K562 (cell line): ENCODE data around the gene HIP1R. TPM values are rescaled to one million over a fixed set of nuclear protein-coding genes. Genes with fewer than 3 reads are reported as not detected.

Experiments
- ATAC-seq: fragments of 200-7000 bp; cut with Tn5 transposase; 3 replicates; pipeline ENCODE4 v1.9.1; 2020; ENCODE audit warnings: moderate library complexity
- BruUV-seq: library from RNA; stranded (reverse); fragments of 400-500 nt; replicated peaks from 2 replicates; lab custom pipeline; 2021; lab: Mats Ljungman, UMichigan
- CTCF ChIA-PET: fragments of 300-600 bp; formaldehyde crosslinking; extraction: SDS; loops from one replicate; lab custom pipeline; 2021; ENCODE audit warnings: low intra/inter-chr PET ratio; lab: Yijun Ruan, JAX
- POLR2A ChIA-PET: fragments of 300-600, 350-650 bp; sonication (Branson Sonifier 250); formaldehyde crosslinking; extraction: SDS; loops from one replicate; lab custom pipeline; 2021; ENCODE audit warnings: antibody characterized with exemption, inconsistent platforms; lab: Yijun Ruan, JAX
- DNase-seq, 4 experiments: peaks; one replicate each; pipeline versions ENCODE4 v3.0.0 to v3.0.0-alpha.2; 2011 to 2018; ENCODE audit warnings: low spot score in 3 of 4, mixed read lengths in 3 of 4; ENCODE audit errors: extremely low read depth in 1 of 4
- FAIRE-seq: peaks from 2 replicates; lab custom pipeline; 2011; peaks lifted over from hg19 to GRCh38; lab: Jason Lieb, UNC
- H2AFZ ChIP-seq: 2 replicates; pipeline ENCODE4 v1.6.0; 2011; ENCODE audit warnings: low read depth, low read length, control low read depth, inconsistent platforms
- H3K27ac ChIP-seq: fragments of 200-600 bp; 3 replicates; pipeline ENCODE4 v1.8.0; 2011; ENCODE audit warnings: low read depth, mild to moderate bottlenecking, control low read depth, inconsistent platforms, low read length, moderate library complexity, mixed read lengths; ENCODE audit errors: extremely low read depth
- H3K27me3 ChIP-seq, 2 experiments: fragments of 300-600 bp in 1 of 2; 2 replicates in 1 of 2; 3 replicates in 1 of 2; pipeline versions ENCODE4 v1.6.0 to v1.8.0; 2011; ENCODE audit warnings: inconsistent platforms in 2 of 2, low read length in 2 of 2, mild to moderate bottlenecking in 1 of 2, mixed read lengths in 1 of 2, moderate library complexity in 1 of 2; ENCODE audit not compliant: control insufficient read depth in 2 of 2, insufficient read depth in 2 of 2
- H3K36me3 ChIP-seq: fragments of 300-600 bp; 3 replicates; pipeline ENCODE4 v1.8.0; 2011; ENCODE audit warnings: mild to moderate bottlenecking, low read length, inconsistent platforms; ENCODE audit not compliant: control insufficient read depth, insufficient read depth
- H3K4me1 ChIP-seq, 2 experiments: fragments of 200-600 bp in 1 of 2; replicated peaks in 1 of 2; 2 replicates in 1 of 2; 3 replicates in 1 of 2; pipeline versions ENCODE4 v1.5.1 to v1.8.0; 2011; ENCODE audit warnings: inconsistent platforms in 2 of 2, low read length in 2 of 2, mild to moderate bottlenecking in 1 of 2, mixed read lengths in 1 of 2, moderate library complexity in 1 of 2; ENCODE audit not compliant: control insufficient read depth in 2 of 2, insufficient read depth in 2 of 2
- H3K4me2 ChIP-seq: 2 replicates; pipeline ENCODE4 v1.6.1; 2011; ENCODE audit warnings: low read length, control low read depth, inconsistent platforms, mixed read lengths; ENCODE audit not compliant: insufficient read depth
- H3K4me3 ChIP-seq: fragments of 200-600 bp; sonication (generic), shearing (Covaris generic); 2 replicates; pipeline ENCODE4 v1.5.1; 2016; ENCODE audit warnings: control low read depth, inconsistent platforms
- H3K79me2 ChIP-seq: fragments of 200-600 bp; 3 replicates; pipeline ENCODE4 v1.8.0; 2011; ENCODE audit warnings: low read length, inconsistent platforms; ENCODE audit not compliant: control insufficient read depth, insufficient read depth
- H3K9ac ChIP-seq, 2 experiments: 2 replicates each; pipeline versions ENCODE4 v1.6.0 to v1.6.1; 2011; ENCODE audit warnings: low read depth in 2 of 2, low read length in 2 of 2, control low read depth in 1 of 2, inconsistent platforms in 1 of 2, mild to moderate bottlenecking in 1 of 2, mixed read lengths in 1 of 2; ENCODE audit not compliant: insufficient read depth in 1 of 2
- H3K9me1 ChIP-seq: one replicate; pipeline ENCODE4 v1.6.0; 2011; ENCODE audit warnings: inconsistent platforms, mild to moderate bottlenecking, low read length, moderate library complexity; ENCODE audit not compliant: control insufficient read depth, insufficient read depth
- H3K9me3 ChIP-seq: replicated peaks from 2 replicates; pipeline ENCODE4 v1.5.1; 2011; ENCODE audit warnings: low read depth, low read length, inconsistent platforms; ENCODE audit not compliant: control insufficient read depth, insufficient read depth
- H4K20me1 ChIP-seq: replicated peaks from 2 replicates; pipeline ENCODE4 v1.6.1; 2011; ENCODE audit warnings: low read length, inconsistent platforms, mixed read lengths; ENCODE audit not compliant: control insufficient read depth, insufficient read depth
- CBX8 ChIP-seq: fragments of 200-600 bp; sonication (generic); IDR thresholded peaks from 2 replicates; pipeline ENCODE4 v1.6.1; 2012; ENCODE audit warnings: borderline replicate concordance, mixed run types, low read depth, mild to moderate bottlenecking, moderate library complexity, mixed read lengths, low read length, control low read depth, inconsistent platforms; ENCODE audit not compliant: poor library complexity, severe bottlenecking; ENCODE audit errors: extremely low read depth
- NR4A1 ChIP-seq, 2 experiments: fragments of 250-450 bp in 1 of 2; fragments of 450-650 bp in 1 of 2; sonication (Bioruptor Pico) in 1 of 2; IDR thresholded peaks; 2 replicates each; pipeline versions ENCODE4 v1.4.0 to v1.6.1; 2016 to 2020; ENCODE audit warnings: mild to moderate bottlenecking in 2 of 2, missing compliant biosample characterization in 1 of 2, missing genetic modification characterization in 1 of 2, moderate library complexity in 1 of 2
- RAD21 ChIP-seq, 2 experiments: fragments of 250-450 bp in 1 of 2; fragments of 450-650 bp in 1 of 2; sonication (Bioruptor Pico) in 1 of 2; formaldehyde crosslinking in 1 of 2; IDR thresholded peaks in 1 of 2; conservative IDR thresholded peaks in 1 of 2; 2 replicates each; pipeline versions ENCODE4 v1.4.0 to v1.8.0; 2020 to 2022; ENCODE audit warnings: mild to moderate bottlenecking in 2 of 2, moderate library complexity in 1 of 2
- RBM22 ChIP-seq: fragments of 200-400 bp; formaldehyde crosslinking; IDR thresholded peaks from 2 replicates; pipeline ENCODE4 v1.6.1; 2018; ENCODE audit warnings: low read length, low read depth; ENCODE audit not compliant: poor library complexity, severe bottlenecking
- SIN3B ChIP-seq: fragments of 450-650 bp; IDR thresholded peaks from 2 replicates; pipeline ENCODE4 v1.6.1; 2017; ENCODE audit warnings: low read depth, mild to moderate bottlenecking, moderate library complexity
- ZNF384 ChIP-seq: IDR thresholded peaks from 2 replicates; pipeline ENCODE4 v1.6.1; 2012; ENCODE audit warnings: low read depth, low read length, improper control_type of control experiment
- ZNF518B ChIP-seq: fragments of 250-450 bp; sonication (Bioruptor Pico); IDR thresholded peaks from 2 replicates; pipeline ENCODE4 v1.5.0; 2021; ENCODE audit warnings: mild to moderate bottlenecking, moderate library complexity
- ZNF561 ChIP-seq: fragments of 450-650 bp; formaldehyde crosslinking; conservative IDR thresholded peaks from 2 replicates; pipeline ENCODE4 v1.4.0; 2020; ENCODE audit warnings: mild to moderate bottlenecking, moderate library complexity
- ZNF655 ChIP-seq: fragments of 250-450 bp; sonication (Bioruptor Pico); IDR thresholded peaks from 2 replicates; pipeline ENCODE4 v1.5.0; 2021
- WGBS: fragments of 100-300 bp; shearing (Covaris generic); methylation state at CpG from one replicate; pipeline ENCODE4 v1.1.6; 2016; ENCODE audit warnings: low coverage, mixed read lengths; ENCODE audit not compliant: insufficient coverage; ENCODE audit errors: missing lambda C conversion rate; 5-methylcytosine and 5-hydroxymethylcytosine counted together
- in situ Hi-C: fragments of 300-500 bp; cut with MboI; formaldehyde crosslinking; loops from 4 replicates; pipeline ENCODE4 v1.15.0; 2018; ENCODE audit warnings: inconsistent platforms, mixed read lengths
- intact Hi-C: fragments of 100-400 bp; cut with micrococcal nuclease; formaldehyde crosslinking; loops from 2 replicates; pipeline ENCODE4 v1.14.2; 2022
- polyA plus RNA-seq, 8 experiments: library from polyadenylated mRNA; depleted of rRNA in 4 of 8; stranded (reverse) in 5 of 8; unstranded in 3 of 8; fragments of >200 nt; fragmentation: Nextera tagmentation in 2 of 8; fragmentation: Illumina TruSeq in 1 of 8; extraction: Ambion mirVana in 2 of 8; extraction: Trizol in 1 of 8; gene quantifications; 2 replicates each; pipeline versions ENCODE4 v1.2.1 to v1.2.3, GENCODE V29; 2011 to 2014; ENCODE audit warnings: inconsistent platforms in 1 of 8, missing spikeins in 1 of 8
- total RNA-seq, 7 experiments: library from RNA; depleted of rRNA in 6 of 7; stranded (reverse); fragments of >200 nt in 6 of 7; fragmentation: Illumina TruSeq in 2 of 7; extraction: Trizol in 2 of 7; gene quantifications; 2 replicates each; pipeline versions ENCODE4 v1.2.1 to v1.2.3, GENCODE V29; 2011 to 2021; ENCODE audit warnings: low replicate concordance in 1 of 7

HIP1R gene
- total and polyA plus RNA-seq, 9 of the 15 experiments (the other 6 are each of a cell fraction or from before 2014, with no cell fraction given) = 0.15 to 31.0 (median 14.2) TPM

GRCh38 chr12:122845865-122846621 is 10.8 kb downstream of the HIP1R start:
- Histone ChIP-seq H3K27me3 (no peaks in the 10 kb centered on the region), H4K20me1 (peaks cover 31% of the 10 kb centered on the region), H3K4me2 (no peak overlapping the region), H3K9me1 (no peaks in the 10 kb centered on the region), H3K36me3 (no peaks in the 10 kb centered on the region), H3K9me3 (no peaks in the 10 kb centered on the region), H2AFZ (no peak overlapping the region), H3K9ac (0 out of 4 replicates have a peak overlapping the region, but pooled peaks of 1 of the 2 experiments have one; percentile 11), H3K4me3 (no peak overlapping the region), H3K79me2 (no peaks in the 10 kb centered on the region), H3K4me1 (peaks cover 0 to 55% of the 10 kb centered on the region in 2 experiments; a peak in 2 of 5 replicates), H3K27ac (no peak overlapping the region)
- POLR2A ChIA-PET = interaction anchor here (0.6 to 1.3 kb wide), 4 partner anchors 42 to 87 kb away, joined by 3 to 4 read pairs (median 4); no protein-coding TSS in a partner anchor
- BruUV-seq = no TSS peak
- in situ Hi-C loops (no loop called here), intact Hi-C loops (loop anchor here (10.0 kb wide), 1 partner anchor 51 kb away; no protein-coding TSS in a partner anchor)
- no peak for DNase-seq
- no peak for FAIRE-seq
- no peak for TF ChIP-seq ZNF384
- no peak for TF ChIP-seq SIN3B
- no peak for TF ChIP-seq RAD21 (CRISPR knock-in tag; conservative IDR thresholded peaks at IDR 0.05 in 1 of 2, IDR thresholded peaks at IDR 0.05 in 1 of 2)
- TF ChIP-seq CBX8 = no peak
- TF ChIP-seq ZNF518B (CRISPR knock-in tag) = no peak
- no peak for TF ChIP-seq NR4A1 (CRISPR knock-in tag; IDR thresholded peaks at IDR 0.05)
- no peak for TF ChIP-seq NR4A1 (tag; IDR thresholded peaks at IDR 0.05)
- no peak for TF ChIP-seq ZNF655
- TF ChIP-seq RBM22 = no peak
- no peak for TF ChIP-seq ZNF561 (CRISPR knock-in tag)
- CTCF ChIA-PET = no interaction called here
- 55% methylated on average over 14 of the region's 14 CpGs for WGBS
- ATAC-seq = no peak
